ENCODE measurements around the gene NUAK1. TPM values are rescaled to one million over a fixed set of nuclear protein-coding genes. Genes with fewer than 3 reads are reported as not detected.

The NUAK1 gene
- total and polyA plus RNA-seq, 7 donors, result 1.8 to 12.1 (median 5.8) TPM

GRCh38 chr12:106183735-106184134 lies 45.0 kb upstream of the NUAK1 start:
- intact Hi-C loops (cut with DNase I), result no loop called here
- TF ChIP-seq, protein P1, sequence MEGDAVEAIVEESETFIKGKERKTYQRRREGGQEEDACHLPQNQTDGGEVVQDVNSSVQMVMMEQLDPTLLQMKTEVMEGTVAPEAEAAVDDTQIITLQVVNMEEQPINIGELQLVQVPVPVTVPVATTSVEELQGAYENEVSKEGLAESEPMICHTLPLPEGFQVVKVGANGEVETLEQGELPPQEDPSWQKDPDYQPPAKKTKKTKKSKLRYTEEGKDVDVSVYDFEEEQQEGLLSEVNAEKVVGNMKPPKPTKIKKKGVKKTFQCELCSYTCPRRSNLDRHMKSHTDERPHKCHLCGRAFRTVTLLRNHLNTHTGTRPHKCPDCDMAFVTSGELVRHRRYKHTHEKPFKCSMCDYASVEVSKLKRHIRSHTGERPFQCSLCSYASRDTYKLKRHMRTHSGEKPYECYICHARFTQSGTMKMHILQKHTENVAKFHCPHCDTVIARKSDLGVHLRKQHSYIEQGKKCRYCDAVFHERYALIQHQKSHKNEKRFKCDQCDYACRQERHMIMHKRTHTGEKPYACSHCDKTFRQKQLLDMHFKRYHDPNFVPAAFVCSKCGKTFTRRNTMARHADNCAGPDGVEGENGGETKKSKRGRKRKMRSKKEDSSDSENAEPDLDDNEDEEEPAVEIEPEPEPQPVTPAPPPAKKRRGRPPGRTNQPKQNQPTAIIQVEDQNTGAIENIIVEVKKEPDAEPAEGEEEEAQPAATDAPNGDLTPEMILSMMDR (IDR thresholded peaks at IDR 0.05), result no peak
- TF ChIP-seq EP300 (IDR thresholded peaks at IDR 0.05) (no peak), POLR2A (IDR thresholded peaks at IDR 0.05) (no peak)
- H3K4me1 ChIP-seq, result peaks cover 0 to 2% (median 0%) of the 10 kb centered on the region in 4 donors
- no peaks in the 10 kb centered on the region for H3K9me3 ChIP-seq
- H3K36me3 ChIP-seq, result no peaks in the 10 kb centered on the region
- no peak overlapping the region for H3K27ac ChIP-seq
- 91 to 94% methylated on average over 4 of the region's 4 CpGs for WGBS, 2 donors
- no peak overlapping the region for H3K4me3 ChIP-seq
- no peaks in the 10 kb centered on the region for H3K27me3 ChIP-seq
- DNase-seq, result no peak

- peak overlapping the region in 2 of 4 donors; percentile 40 to 41 for H3K27ac ChIP-seq
- DNase-seq, result no peak
- H3K36me3 ChIP-seq, result no peaks in the 10 kb centered on the region
- TF ChIP-seq POLR2A (IDR thresholded peaks at IDR 0.05) (no peak), POLR2AphosphoS5 (IDR thresholded peaks at IDR 0.05) (peak; percentile 17 to 52 (median 32))
- H3K4me3 ChIP-seq, result no peak overlapping the region
- H3K9me3 ChIP-seq, result no peaks in the 10 kb centered on the region
- no peaks in the 10 kb centered on the region for H3K27me3 ChIP-seq
- 81 to 85% methylated on average over 6 of the region's 6 CpGs for WGBS, 2 donors
- H3K4me1 ChIP-seq, result peaks cover 0 to 5% (median 0%) of the 10 kb centered on the region in 4 donors
- intact Hi-C loops (cut with DNase I), result no loop called here
These were observed 42.8 kb upstream of the NUAK1 start for GRCh38 chr12:106181401-106182114.

DNA sequence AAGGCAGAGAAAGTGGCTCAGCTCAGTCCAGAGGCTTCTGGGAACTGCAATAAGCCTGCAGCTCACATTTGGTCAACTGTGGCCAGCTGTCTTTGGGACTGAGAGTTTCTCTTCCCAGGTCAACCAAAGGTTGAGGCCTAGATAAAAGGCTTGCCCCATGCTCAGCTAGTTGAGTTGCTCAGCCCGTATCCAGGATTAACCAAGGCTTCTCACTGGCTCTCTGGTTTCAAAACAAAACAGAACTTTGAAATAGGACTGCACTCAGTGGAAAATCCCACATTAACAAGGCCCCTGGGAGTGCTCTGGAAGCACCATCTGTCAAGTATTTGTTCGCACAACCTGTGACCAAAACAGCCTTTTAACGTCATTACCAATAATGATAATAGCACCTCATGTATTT lies 40.3 kb upstream of the NUAK1 start:
- H3K4me1 ChIP-seq, result peaks cover 0 to 5% (median 0%) of the 10 kb centered on the region in 4 donors
- H3K9me3 ChIP-seq, result no peaks in the 10 kb centered on the region
- no peaks in the 10 kb centered on the region for H3K27me3 ChIP-seq
- WGBS, 2 donors, result 72% methylated on average over 3 of the region's 3 CpGs
- H3K4me3 ChIP-seq, result no peak overlapping the region
- intact Hi-C loops (cut with DNase I), result no loop called here
- peak; percentile 86 for DNase-seq
- H3K27ac ChIP-seq, result peak overlapping the region; percentile 35 to 52 (median 49)
- TF ChIP-seq POLR2AphosphoS5 (IDR thresholded peaks at IDR 0.05) (peak; percentile 15 to 38 (median 30)), POLR2A (IDR thresholded peaks at IDR 0.05) (no peak), EP300 (IDR thresholded peaks at IDR 0.05) (peak in 1 of 4 donors; percentile 13)
- TF ChIP-seq, protein P1 (IDR thresholded peaks at IDR 0.05), result no peak
- no peaks in the 10 kb centered on the region for H3K36me3 ChIP-seq

DNA sequence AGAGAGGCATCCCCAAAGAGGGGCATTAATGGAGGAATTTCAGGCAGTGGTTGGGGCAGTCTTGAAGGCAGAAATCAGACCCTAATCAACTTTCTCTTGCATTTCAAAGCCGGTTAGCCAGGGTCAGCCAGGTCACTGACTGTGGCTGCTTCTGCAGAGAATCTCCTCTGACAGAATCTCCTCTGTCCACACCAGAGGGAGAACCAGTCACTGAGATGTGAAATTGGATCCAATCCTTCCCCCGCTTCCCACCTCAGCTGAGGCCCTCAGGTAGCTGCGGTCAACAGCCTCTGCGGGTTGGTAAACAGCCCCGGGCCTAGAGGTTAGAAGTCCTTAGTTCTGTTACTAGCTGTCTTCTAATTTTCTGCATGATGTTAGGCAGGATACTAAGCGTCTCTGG lies 39.8 kb upstream of the NUAK1 start:
- no peaks in the 10 kb centered on the region for H3K9me3 ChIP-seq
- H3K27ac ChIP-seq, result peak overlapping the region; percentile 35 to 52 (median 49)
- no peak overlapping the region for H3K4me3 ChIP-seq
- TF ChIP-seq EP300 (IDR thresholded peaks at IDR 0.05), result no peak
- TF ChIP-seq POLR2AphosphoS5 (IDR thresholded peaks at IDR 0.05), result no peak
- intact Hi-C loops (cut with DNase I), result no loop called here
- H3K27me3 ChIP-seq, result no peaks in the 10 kb centered on the region
- peaks cover 0 to 5% (median 0%) of the 10 kb centered on the region in 4 donors for H3K4me1 ChIP-seq
- no peaks in the 10 kb centered on the region for H3K36me3 ChIP-seq
- DNase-seq, result no peak
- 87 to 91% methylated on average over 6 of the region's 6 CpGs for WGBS, 2 donors

GRCh38 chr12:106176560-106176959 lies 37.8 kb upstream of the NUAK1 start:
- WGBS, 2 donors, result 85 to 90% methylated on average over 3 of the region's 3 CpGs
- TF ChIP-seq EP300 (IDR thresholded peaks at IDR 0.05) (no peak), POLR2A (IDR thresholded peaks at IDR 0.05) (no peak), POLR2AphosphoS5 (IDR thresholded peaks at IDR 0.05) (no peak)
- TF ChIP-seq, protein P1 (IDR thresholded peaks at IDR 0.05), result no peak
- intact Hi-C loops (cut with DNase I), result no loop called here
- Histone ChIP-seq H3K4me1 (peaks cover 0 to 5% (median 0%) of the 10 kb centered on the region in 4 donors), H3K4me3 (no peak overlapping the region), H3K27me3 (no peaks in the 10 kb centered on the region), H3K27ac (no peak overlapping the region), H3K9me3 (no peaks in the 10 kb centered on the region), H3K36me3 (no peaks in the 10 kb centered on the region)
- DNase-seq, result no peak
